Nephron (organoid): ENCODE measurements around the gene ATP2A1.

ENCODE experiments used
- H3K27ac Mint-ChIP-seq, 3 experiments: 2 replicates each; pipeline ENCODE4 v1.8.0; 2020; ENCODE audit warnings: mixed read lengths in 3 of 3, mild to moderate bottlenecking in 2 of 3, moderate library complexity in 1 of 3
- H3K27me3 Mint-ChIP-seq: 2 replicates; pipeline ENCODE4 v1.8.0; 2021; ENCODE audit warnings: low read depth, mild to moderate bottlenecking, moderate library complexity, mixed read lengths
- H3K36me3 Mint-ChIP-seq: 2 replicates; pipeline ENCODE4 v1.8.0; 2020; ENCODE audit warnings: low read depth, mixed read lengths
- H3K4me1 Mint-ChIP-seq: 2 replicates; pipeline ENCODE4 v1.8.0; 2020; ENCODE audit warnings: mixed read lengths
- H3K4me3 Mint-ChIP-seq, 3 experiments: 2 replicates each; pipeline ENCODE4 v1.8.0; 2020; ENCODE audit warnings: mild to moderate bottlenecking in 3 of 3, mixed read lengths in 3 of 3, moderate library complexity in 2 of 3
- H3K9me3 Mint-ChIP-seq: 2 replicates; pipeline ENCODE4 v1.8.0; 2020; ENCODE audit warnings: mixed read lengths
- TF ChIP-seq, protein P1 (sequence below), 3 experiments: fragments of 200-600 bp; sonication (generic); IDR thresholded peaks; one replicate each; pipeline ENCODE4 v1.5.0; 2021; ENCODE audit warnings: antibody characterized with exemption in 3 of 3; ENCODE audit not compliant: unreplicated experiment in 3 of 3

The ATP2A1 gene

DNA sequence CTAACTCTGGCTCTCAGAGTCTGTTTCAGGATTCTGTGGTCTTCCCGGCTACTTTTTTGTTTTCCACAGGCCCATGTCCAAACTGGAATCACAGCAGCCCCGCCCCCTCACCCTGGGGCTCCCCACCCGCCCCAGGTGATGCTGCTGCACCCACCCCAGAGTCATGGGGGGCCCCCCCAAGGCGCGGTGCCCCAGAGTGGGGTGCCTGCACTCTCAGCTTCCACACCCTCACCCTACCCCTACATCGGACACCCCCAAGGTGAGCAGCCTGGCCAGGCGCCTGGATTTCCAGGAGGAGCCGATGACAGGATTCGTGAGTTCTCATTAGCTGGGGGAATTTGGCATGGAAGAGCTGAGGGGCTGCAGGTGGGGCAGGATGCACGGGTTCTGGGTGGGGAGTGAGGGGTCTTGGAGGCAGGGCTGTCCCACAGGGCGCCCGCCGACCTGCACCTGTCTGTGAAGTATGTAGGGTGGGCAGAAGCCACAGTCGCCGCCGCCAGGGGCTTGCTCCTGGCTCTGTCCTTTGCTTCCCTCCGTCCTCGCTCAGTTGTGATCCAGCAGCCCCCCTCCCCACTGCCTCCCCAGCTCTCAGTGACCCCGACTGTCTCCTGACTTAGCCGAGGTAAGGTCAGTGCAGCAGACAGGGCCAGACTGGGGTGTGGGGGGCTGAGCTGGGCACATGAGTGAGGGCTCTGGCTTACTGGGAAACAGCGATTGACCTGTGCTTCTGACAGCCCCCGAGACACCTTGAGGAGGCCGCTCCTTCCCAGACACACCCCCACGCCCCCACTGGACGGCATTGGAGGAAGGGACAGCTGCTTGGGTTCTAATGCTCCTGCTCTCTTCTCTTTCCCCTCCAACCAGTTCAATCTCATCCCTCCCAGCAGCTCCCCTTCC is 42.2 kb upstream of the ATP2A1 start:
- Mint-ChIP-seq H3K4me3 (no peak overlapping the region), H3K27me3 (no peaks in the 10 kb centered on the region), H3K4me1 (no peaks in the 10 kb centered on the region), H3K9me3 (no peaks in the 10 kb centered on the region), H3K27ac (no peak overlapping the region), H3K36me3 (peaks cover 63% of the 10 kb centered on the region)
- TF ChIP-seq, protein P1, sequence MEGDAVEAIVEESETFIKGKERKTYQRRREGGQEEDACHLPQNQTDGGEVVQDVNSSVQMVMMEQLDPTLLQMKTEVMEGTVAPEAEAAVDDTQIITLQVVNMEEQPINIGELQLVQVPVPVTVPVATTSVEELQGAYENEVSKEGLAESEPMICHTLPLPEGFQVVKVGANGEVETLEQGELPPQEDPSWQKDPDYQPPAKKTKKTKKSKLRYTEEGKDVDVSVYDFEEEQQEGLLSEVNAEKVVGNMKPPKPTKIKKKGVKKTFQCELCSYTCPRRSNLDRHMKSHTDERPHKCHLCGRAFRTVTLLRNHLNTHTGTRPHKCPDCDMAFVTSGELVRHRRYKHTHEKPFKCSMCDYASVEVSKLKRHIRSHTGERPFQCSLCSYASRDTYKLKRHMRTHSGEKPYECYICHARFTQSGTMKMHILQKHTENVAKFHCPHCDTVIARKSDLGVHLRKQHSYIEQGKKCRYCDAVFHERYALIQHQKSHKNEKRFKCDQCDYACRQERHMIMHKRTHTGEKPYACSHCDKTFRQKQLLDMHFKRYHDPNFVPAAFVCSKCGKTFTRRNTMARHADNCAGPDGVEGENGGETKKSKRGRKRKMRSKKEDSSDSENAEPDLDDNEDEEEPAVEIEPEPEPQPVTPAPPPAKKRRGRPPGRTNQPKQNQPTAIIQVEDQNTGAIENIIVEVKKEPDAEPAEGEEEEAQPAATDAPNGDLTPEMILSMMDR (IDR thresholded peaks at IDR 0.05; ENCODE audit: unreplicated experiment in 3 of 3) = no peak

DNA sequence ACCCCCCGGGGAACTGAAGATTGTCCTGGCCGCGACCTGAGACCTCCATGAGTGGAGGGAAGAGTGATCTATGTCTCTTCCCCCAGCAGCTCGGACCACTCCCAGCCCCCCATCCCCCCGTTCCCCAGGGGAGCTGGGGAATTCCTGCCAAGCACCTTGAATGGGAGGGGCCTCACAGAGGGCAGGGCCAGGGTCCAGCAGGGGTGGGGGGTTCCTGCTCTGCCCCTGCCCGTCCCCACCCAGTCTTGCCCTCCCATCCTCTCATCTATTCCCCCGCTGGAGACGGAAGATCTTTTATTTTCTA is 41.6 kb upstream of the ATP2A1 start:
- Mint-ChIP-seq H3K9me3 (no peaks in the 10 kb centered on the region), H3K27ac (no peak overlapping the region), H3K4me3 (no peak overlapping the region), H3K4me1 (no peaks in the 10 kb centered on the region), H3K27me3 (no peaks in the 10 kb centered on the region), H3K36me3 (peaks cover 67% of the 10 kb centered on the region)
- TF ChIP-seq, protein P1 (IDR thresholded peaks at IDR 0.05; ENCODE audit: unreplicated experiment in 3 of 3) = no peak

DNA sequence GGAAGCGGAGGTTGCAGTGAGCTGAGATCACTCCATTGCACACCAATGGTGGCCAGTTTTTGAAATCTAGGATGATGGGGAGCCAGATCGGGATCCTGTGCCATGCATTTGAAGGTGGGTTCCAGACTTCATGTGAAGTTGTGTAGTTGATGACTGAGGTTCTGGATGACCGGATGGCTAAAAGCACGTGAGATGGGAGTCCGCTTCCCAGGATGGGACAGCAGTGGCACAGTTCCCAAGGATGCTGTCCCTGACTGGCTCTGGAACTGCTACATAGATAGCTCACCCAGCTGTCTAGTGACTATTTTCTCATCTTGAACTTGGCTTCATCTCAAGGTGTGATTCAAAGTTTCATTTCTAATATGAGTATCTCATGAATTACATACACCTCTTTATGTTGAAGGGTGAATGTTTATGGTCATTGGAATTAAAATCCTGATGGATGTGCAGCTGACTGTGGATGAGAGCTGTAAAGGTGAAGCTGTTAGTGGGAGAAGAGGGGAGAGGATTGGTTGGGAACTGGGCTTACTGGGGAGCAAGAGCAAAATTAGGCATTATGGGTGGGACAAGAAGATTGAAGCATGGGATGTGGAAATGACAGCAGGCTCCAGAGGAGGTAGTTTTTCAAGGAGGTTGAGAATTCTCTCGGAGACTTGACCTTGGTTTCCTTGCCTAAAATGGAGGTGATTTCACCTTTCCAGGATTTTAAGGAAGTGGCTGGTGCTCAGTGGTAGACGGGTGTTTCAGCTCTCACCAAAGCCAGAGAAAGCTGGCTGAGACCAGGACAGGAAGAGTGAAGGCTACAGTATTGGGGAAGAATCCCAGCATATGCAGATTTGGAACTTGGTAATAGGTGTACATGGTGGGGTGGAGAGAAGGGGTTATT is 40.4 kb upstream of the ATP2A1 start:
- TF ChIP-seq, protein P1 (IDR thresholded peaks at IDR 0.05; ENCODE audit: unreplicated experiment in 3 of 3) = no peak
- no peak overlapping the region for H3K4me3 Mint-ChIP-seq
- no peak overlapping the region for H3K27ac Mint-ChIP-seq
- H3K9me3 Mint-ChIP-seq = no peaks in the 10 kb centered on the region
- H3K4me1 Mint-ChIP-seq = no peaks in the 10 kb centered on the region
- H3K27me3 Mint-ChIP-seq = no peaks in the 10 kb centered on the region
- H3K36me3 Mint-ChIP-seq = peaks cover 69% of the 10 kb centered on the region

DNA sequence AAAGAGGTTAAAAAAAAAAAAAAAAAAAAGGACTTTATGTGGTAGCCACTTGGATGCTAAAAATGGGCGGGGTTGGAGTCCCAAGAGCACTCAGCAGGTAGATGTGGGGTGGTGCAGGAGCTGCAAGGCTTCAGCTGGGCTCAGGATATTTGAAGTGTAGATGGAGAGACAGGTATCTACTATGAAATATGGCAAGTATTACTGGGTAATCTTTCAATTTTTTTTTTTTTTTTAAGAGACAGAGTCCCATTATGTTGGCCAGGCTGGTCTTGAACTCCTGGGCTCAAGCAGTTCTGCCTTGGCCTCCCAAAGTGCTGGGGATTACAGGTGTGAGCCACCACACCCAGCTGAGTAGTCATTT is 39.8 kb upstream of the ATP2A1 start:
- Mint-ChIP-seq H3K36me3 (peaks cover 69% of the 10 kb centered on the region), H3K9me3 (no peaks in the 10 kb centered on the region), H3K27ac (no peak overlapping the region), H3K27me3 (no peaks in the 10 kb centered on the region), H3K4me3 (no peak overlapping the region), H3K4me1 (no peaks in the 10 kb centered on the region)
- TF ChIP-seq, protein P1 (IDR thresholded peaks at IDR 0.05; ENCODE audit: unreplicated experiment in 3 of 3) = no peak

DNA sequence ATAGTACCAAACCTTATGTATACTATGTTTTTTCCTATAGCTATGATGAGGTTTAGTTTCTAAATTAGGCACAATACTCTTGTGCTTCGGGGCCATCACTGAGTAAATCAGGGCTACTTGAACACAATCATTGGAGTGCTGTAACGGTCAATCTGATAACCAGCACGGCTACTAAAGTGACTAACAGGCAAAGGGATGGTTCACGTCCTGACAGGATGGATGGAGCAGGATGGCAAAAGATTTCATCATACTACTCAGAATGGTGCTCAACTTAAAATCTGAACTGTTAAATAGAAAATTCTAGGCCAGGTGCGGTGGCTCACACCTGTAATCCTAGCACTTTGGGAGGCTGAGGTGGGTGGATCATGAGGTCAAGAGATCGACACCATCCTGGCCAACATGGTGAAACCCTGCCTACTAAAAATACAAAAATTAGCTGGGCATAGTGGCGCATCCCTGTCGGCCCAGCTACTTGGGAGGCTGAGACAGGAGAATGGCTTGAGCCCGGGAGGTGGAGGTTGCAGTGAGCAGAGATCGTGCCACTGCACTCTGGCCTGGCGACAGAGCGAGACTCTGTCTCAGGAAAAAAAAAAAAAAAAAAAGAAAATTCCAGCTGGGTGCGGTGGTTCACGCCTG is 39.2 kb upstream of the ATP2A1 start:
- Mint-ChIP-seq H3K27me3 (no peaks in the 10 kb centered on the region), H3K9me3 (no peaks in the 10 kb centered on the region), H3K27ac (no peak overlapping the region), H3K4me1 (no peaks in the 10 kb centered on the region), H3K36me3 (peaks cover 64% of the 10 kb centered on the region), H3K4me3 (peak overlapping the region in 2 of 3 experiments; percentile 30 to 41)
- TF ChIP-seq, protein P1 (IDR thresholded peaks at IDR 0.05; ENCODE audit: unreplicated experiment in 3 of 3) = no peak
